K562 (cell line): ENCODE results near the gene SLC35G2.

Source experiments
- AFF4 ChIP-seq: sonication (generic); formaldehyde crosslinking; IDR thresholded peaks from 2 replicates; pipeline ENCODE4 v1.8.0; 2023; ENCODE audit warnings: mild to moderate bottlenecking, missing genetic modification reagents
- MED1 ChIP-seq: sonication (generic); formaldehyde crosslinking; IDR thresholded peaks from 2 replicates; pipeline ENCODE4 v1.8.1; 2023; ENCODE audit warnings: missing genetic modification reagents, borderline replicate concordance
- U2AF2 ChIP-seq: fragments of 200-400 bp; formaldehyde crosslinking; optimal IDR thresholded peaks from 2 replicates; pipeline ENCODE3; 2017; ENCODE audit warnings: low read depth, mild to moderate bottlenecking, low read length

GRCh38 chr3:136818191-136818768 lies 646 bp upstream of the SLC35G2 start:
- TF ChIP-seq U2AF2, result no peak
- no peak for TF ChIP-seq MED1 (CRISPR knock-in tag)
- TF ChIP-seq AFF4 (CRISPR knock-in tag), result no peak
